Measurements from ENCODE around the gene METTL24. TPM values are rescaled to one million over a fixed set of nuclear protein-coding genes. Genes with fewer than 3 reads are reported as not detected.

METTL24 gene
- total RNA-seq, 2 donors from 2014 or later = 12.1 to 27.6 TPM

DNA sequence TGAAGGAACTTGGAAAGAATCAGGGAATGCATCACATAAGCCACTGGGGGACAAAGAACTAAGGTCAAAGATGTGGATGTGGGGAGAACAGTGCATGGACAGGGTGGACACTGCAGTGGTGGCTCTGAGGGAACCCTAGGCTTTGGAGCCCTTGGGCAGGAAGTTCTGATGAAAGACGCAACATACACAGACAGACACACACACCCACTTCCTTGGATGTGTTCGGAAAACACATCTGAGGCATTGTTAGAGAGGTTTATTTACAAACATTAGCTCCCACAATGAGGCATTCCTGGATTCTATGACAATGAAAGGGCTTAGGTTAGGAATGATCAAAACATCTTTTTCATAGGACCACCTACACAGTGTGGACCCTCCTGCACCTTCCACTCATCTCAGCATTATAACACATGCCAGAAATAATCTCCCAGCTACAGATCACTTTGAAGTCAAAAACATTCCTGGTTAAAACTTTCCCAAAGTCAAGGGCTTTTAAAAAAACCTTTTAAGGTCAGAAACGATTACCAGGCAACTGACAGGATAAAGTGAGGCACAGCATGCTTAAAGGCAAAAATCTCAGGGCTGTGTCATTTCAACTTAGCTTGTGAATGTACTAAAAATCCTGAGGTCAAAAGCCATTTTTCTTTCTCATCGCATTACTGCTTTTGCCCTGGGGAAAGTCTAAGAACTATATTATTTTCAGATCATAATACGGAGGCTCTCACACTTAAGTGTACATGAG, 6.4 kb upstream of the METTL24 start:
- Histone ChIP-seq H3K4me1 (ENCODE audit: control insufficient read depth in 1 of 2, low read depth in 2 of 2) (peaks cover 4 to 33% of the 10 kb centered on the region in 2 donors), H3K27ac (peak overlapping the region; percentile 82 to 89), H3K36me3 (no peaks in the 10 kb centered on the region), H3K9me3 (no peaks in the 10 kb centered on the region), H3K4me3 (no peak overlapping the region), H3K27me3 (replicated peaks; ENCODE audit: insufficient read depth) (no peaks in the 10 kb centered on the region)
- DNase-seq (ENCODE audit: low spot score) (no peak), ATAC-seq (ENCODE audit: insufficient number of reproducible peaks, low FRiP score, low read depth) (no peak)
- TF ChIP-seq, protein P1, sequence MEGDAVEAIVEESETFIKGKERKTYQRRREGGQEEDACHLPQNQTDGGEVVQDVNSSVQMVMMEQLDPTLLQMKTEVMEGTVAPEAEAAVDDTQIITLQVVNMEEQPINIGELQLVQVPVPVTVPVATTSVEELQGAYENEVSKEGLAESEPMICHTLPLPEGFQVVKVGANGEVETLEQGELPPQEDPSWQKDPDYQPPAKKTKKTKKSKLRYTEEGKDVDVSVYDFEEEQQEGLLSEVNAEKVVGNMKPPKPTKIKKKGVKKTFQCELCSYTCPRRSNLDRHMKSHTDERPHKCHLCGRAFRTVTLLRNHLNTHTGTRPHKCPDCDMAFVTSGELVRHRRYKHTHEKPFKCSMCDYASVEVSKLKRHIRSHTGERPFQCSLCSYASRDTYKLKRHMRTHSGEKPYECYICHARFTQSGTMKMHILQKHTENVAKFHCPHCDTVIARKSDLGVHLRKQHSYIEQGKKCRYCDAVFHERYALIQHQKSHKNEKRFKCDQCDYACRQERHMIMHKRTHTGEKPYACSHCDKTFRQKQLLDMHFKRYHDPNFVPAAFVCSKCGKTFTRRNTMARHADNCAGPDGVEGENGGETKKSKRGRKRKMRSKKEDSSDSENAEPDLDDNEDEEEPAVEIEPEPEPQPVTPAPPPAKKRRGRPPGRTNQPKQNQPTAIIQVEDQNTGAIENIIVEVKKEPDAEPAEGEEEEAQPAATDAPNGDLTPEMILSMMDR (IDR thresholded peaks at IDR 0.05) = no peak

DNA sequence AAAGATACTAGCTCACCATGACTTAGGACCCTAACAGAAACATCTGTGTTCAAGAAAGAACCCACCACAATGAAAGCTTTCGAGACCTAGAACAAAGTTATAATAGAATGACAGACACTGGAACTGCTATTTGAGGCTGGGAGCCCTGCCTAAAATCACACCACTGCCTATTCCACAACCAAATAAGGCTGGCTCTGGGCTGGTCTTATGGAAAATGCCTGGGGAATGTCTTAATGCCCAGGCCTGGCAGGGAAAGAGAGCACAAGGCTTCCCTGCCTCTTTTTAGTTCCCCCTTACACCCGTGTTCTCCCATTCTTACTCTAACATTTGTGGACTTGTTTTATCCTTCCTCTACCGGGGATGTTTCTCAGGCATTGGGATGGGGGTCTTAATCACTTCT, 5.6 kb upstream of the METTL24 start:
- peak; percentile 72 for ATAC-seq (ENCODE audit: insufficient number of reproducible peaks, low FRiP score, low read depth)
- peak overlapping the region; percentile 82 to 89 for H3K27ac ChIP-seq

DNA sequence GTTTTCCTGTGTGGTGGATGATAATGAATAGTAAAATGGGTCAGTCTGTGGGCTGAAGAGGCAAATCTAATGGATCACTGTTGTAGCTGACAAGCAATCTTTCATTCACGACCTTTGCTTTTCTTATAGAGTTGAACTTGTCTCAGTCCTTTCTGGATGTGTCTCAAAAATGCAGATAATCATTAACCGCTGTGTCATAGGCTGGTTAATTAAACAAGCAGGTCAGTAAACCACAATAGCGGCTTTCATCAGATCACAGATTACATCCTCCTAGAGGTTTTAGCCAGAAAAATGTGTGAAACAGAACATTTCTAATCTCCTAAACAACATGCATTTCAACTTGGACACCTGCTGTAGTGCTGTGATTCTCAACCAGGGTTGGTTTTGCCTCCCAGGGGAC, 2.5 kb upstream of the METTL24 start:
- Histone ChIP-seq H3K4me1 (ENCODE audit: control insufficient read depth in 1 of 2, low read depth in 2 of 2) (peaks cover 6 to 53% of the 10 kb centered on the region in 2 donors), H3K36me3 (no peaks in the 10 kb centered on the region), H3K27me3 (replicated peaks; ENCODE audit: insufficient read depth) (no peaks in the 10 kb centered on the region), H3K4me3 (no peak overlapping the region), H3K9me3 (no peaks in the 10 kb centered on the region), H3K27ac (no peak overlapping the region)
- TF ChIP-seq, protein P1 (IDR thresholded peaks at IDR 0.05) = no peak
- ATAC-seq (ENCODE audit: insufficient number of reproducible peaks, low FRiP score, low read depth) (no peak), DNase-seq (ENCODE audit: low spot score) (no peak)

More for the DNA sequence above, 5.6 kb upstream of the METTL24 start:
- DNase-seq (ENCODE audit: low spot score) = peak; percentile 36
- Histone ChIP-seq H3K4me1 (ENCODE audit: control insufficient read depth in 1 of 2, low read depth in 2 of 2) (peaks cover 4 to 34% of the 10 kb centered on the region in 2 donors), H3K27me3 (replicated peaks; ENCODE audit: insufficient read depth) (no peaks in the 10 kb centered on the region), H3K4me3 (no peak overlapping the region), H3K9me3 (no peaks in the 10 kb centered on the region), H3K36me3 (no peaks in the 10 kb centered on the region)
- TF ChIP-seq, protein P1 (IDR thresholded peaks at IDR 0.05) = no peak

DNA sequence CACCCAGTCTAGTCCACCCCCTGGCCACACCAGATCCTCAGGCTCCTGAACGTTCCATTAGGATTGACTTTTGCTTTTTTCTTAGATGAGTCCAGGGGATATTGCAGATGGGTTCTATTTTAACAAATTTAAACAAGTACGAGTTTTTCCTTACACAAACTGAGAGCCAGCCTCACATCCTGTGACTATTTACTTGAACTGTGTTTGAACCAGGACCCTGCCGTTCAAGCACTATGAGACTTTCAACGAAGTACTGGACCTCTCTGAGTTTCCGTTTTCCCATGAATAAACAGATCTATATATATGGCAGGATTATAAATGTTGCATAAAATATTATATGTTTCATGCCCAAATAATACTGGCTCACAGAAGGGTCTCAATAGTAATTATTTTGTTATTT, 1.4 kb upstream of the METTL24 start:
- no peaks in the 10 kb centered on the region for H3K9me3 ChIP-seq
- TF ChIP-seq, protein P1 (IDR thresholded peaks at IDR 0.05) = no peak
- DNase-seq (ENCODE audit: low spot score) = no peak
- peaks cover 7 to 58% of the 10 kb centered on the region in 2 donors for H3K4me1 ChIP-seq (ENCODE audit: control insufficient read depth in 1 of 2, low read depth in 2 of 2)
- no peak overlapping the region for H3K4me3 ChIP-seq
- H3K27me3 ChIP-seq (replicated peaks; ENCODE audit: insufficient read depth) = no peaks in the 10 kb centered on the region
- H3K36me3 ChIP-seq = no peaks in the 10 kb centered on the region
- H3K27ac ChIP-seq = peak overlapping the region; percentile 90 to 94
- ATAC-seq (ENCODE audit: insufficient number of reproducible peaks, low FRiP score, low read depth) = no peak

DNA sequence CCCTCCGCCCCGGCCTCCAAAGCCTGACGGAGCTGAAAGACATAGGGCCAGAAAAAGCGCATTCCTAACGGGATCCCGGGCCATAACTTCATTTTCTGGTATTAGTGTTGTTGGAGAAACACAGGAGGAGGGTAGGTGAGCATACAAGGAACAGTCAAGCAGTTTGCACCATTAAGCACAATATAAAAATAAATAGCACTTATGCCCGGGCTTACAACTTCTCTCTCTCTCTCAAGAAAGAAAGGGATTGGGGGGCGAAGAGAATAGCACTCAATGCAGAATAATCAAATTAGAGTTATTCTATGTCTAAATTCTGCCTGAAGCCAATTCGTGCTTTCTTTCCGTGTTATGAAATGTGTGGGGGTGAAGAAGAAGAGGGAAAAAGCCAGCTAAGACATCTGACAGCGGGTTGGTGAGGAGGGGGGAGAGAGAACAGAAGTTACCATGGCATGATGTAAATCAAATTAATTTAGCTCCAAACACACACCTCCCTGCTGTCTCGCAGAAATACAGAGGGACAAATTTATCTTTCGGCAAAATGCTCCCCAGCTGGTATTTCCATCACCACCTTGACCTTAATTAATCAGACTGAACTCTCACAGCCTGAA, 508 bp upstream of the METTL24 start:
- Histone ChIP-seq H3K4me3 (peak overlapping the region; percentile 83), H3K4me1 (ENCODE audit: control insufficient read depth in 1 of 2, low read depth in 2 of 2) (peaks cover 8 to 58% of the 10 kb centered on the region in 2 donors), H3K27ac (peak overlapping the region; percentile 90 to 94), H3K27me3 (replicated peaks; ENCODE audit: insufficient read depth) (no peaks in the 10 kb centered on the region), H3K36me3 (no peaks in the 10 kb centered on the region), H3K9me3 (no peaks in the 10 kb centered on the region)
- no peak for ATAC-seq (ENCODE audit: insufficient number of reproducible peaks, low FRiP score, low read depth)
- DNase-seq (ENCODE audit: low spot score) = no peak
- TF ChIP-seq, protein P1 (IDR thresholded peaks at IDR 0.05) = no peak
